Psoas muscle (tissue), 8 donors: ENCODE data around the gene SORBS2. TPM values are rescaled to one million over a fixed set of nuclear protein-coding genes. Genes with fewer than 3 reads are reported as not detected.

ENCODE experiments used
- ATAC-seq, 4 donors: fragments of 200-7000 bp; cut with Tn5 transposase; one replicate each; pipeline ENCODE4 v1.9.1; 2020; ENCODE audit warnings: moderate library complexity in 3 of 4, mild to moderate bottlenecking in 2 of 4
- DNase-seq, 2 donors: peaks; one replicate each; pipeline ENCODE4 v3.0.0-alpha.2; 2020
- H3K27ac ChIP-seq: fragments of 200-600 bp; one replicate; pipeline ENCODE4 v1.8.0; 2022
- H3K27me3 ChIP-seq, 3 donors: fragments of 200-600 bp in 1 of 3; one replicate each; pipeline versions ENCODE4 v1.6.1 to v1.8.0; 2013 to 2022; ENCODE audit warnings: low read length in 2 of 3, mild to moderate bottlenecking in 2 of 3, moderate library complexity in 1 of 3; ENCODE audit not compliant: insufficient read depth in 3 of 3
- H3K36me3 ChIP-seq, 2 donors: fragments of 200-600 bp in 1 of 2; one replicate each; pipeline versions ENCODE4 v1.6.1 to v1.8.0; 2013 to 2022; ENCODE audit warnings: low read depth in 1 of 2, mild to moderate bottlenecking in 1 of 2, moderate library complexity in 1 of 2; ENCODE audit not compliant: insufficient read depth in 1 of 2
- H3K4me1 ChIP-seq: fragments of 200-600 bp; one replicate; pipeline ENCODE4 v1.8.0; 2022
- H3K4me3 ChIP-seq: fragments of 200-600 bp; one replicate; pipeline ENCODE4 v1.8.0; 2022; ENCODE audit warnings: mild to moderate bottlenecking
- H3K9me3 ChIP-seq: fragments of 200-600 bp; one replicate; pipeline ENCODE4 v1.8.0; 2022
- WGBS, 3 donors: extraction: QIAGEN DNeasy Blood & Tissue Kit; methylation state at CpG; one replicate each; pipeline versions ENCODE4 v1.1.6 to v1.1.7; 2013; 5-methylcytosine and 5-hydroxymethylcytosine counted together
- intact Hi-C, 2 donors: fragments of 100-400 bp; cut with DNase I; formaldehyde crosslinking; loops; one replicate each; pipeline versions ENCODE4 v1.11.0 to v1.14.2; 2022
- polyA plus RNA-seq, 3 donors: library from polyadenylated mRNA; stranded (reverse); fragments of 200-250 nt; gene quantifications; one replicate each; pipeline ENCODE4 v1.2.3, GENCODE V29; 2013
- total RNA-seq, 4 donors: library from RNA; stranded (reverse); fragmentation: NEBNext Ultra II Directional in 2 of 4; extraction: Animal tissue kit (Norgen Biotek cat#: 25700) in 2 of 4; gene quantifications; one replicate each; pipeline versions ENCODE4 v1.2.1 to v1.2.4, GENCODE V29; 2021 to 2023
- TF ChIP-seq, protein P1 (sequence below): fragments of 200-600 bp; IDR thresholded peaks from one replicate; pipeline ENCODE4 v1.8.0; 2022; ENCODE audit warnings: antibody characterized with exemption
- donor health status: healthy with polysubstance abuse.
- donor health status: DM: no; HTN: no; CAD: no; lungs with moderate emphysema.
- donor health status: Bipolar disorder and iron deficiency.
- donor health status: healthy.
- donor health status: DM: yes; HTN: yes; CAD: no.
- donor health status: DM: no; HTN: no; CAD: no.
- donor health status: DM: no; HTN: no; CAD: no.
- donor health status: DM: yes; HTN: yes; CAD: no.

The SORBS2 gene
- total and polyA plus RNA-seq, 7 donors = 2.5 to 30.4 (median 7.2) TPM

DNA sequence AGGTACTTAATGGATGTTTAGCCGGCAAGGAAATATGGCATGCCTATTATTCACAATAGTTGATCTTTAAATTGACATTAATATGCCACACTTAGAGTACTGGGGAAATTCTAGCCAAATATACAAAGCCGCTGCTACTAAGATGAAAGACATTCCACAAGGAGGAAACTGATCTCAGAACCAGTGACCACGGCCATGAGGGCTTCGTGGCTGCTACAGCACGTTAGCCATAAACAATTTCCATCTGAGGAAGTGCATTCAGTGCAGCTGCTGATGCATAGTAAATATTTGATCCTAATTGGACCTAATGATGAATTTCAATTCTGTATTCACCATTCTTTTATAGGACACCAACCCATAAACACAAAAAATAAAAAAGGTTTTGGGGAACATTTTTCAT lies 59.1 kb downstream of the SORBS2 start:
- intact Hi-C loops = no loop called here
- H3K27ac ChIP-seq = no peak overlapping the region

DNA sequence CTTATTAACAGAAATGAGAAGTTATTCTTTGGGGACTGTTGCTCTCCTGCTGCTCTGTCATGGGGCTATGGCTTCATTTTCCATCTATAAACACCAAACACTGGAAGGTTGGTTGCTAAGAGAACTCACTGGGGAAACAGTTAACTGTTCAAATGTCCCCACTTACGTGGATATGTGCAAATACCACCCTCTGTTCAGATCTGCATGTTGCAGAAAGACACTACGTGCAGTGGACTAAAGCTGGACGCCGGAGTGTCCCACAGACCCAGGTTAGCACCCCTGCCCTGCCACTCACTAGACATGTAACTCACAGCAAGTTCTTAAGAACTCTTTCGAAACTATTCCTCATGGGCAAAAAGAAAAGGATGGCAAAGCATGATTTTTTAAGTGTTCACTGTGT lies 62.1 kb downstream of the SORBS2 start:
- no peaks in the 10 kb centered on the region for H3K9me3 ChIP-seq
- TF ChIP-seq, protein P1, sequence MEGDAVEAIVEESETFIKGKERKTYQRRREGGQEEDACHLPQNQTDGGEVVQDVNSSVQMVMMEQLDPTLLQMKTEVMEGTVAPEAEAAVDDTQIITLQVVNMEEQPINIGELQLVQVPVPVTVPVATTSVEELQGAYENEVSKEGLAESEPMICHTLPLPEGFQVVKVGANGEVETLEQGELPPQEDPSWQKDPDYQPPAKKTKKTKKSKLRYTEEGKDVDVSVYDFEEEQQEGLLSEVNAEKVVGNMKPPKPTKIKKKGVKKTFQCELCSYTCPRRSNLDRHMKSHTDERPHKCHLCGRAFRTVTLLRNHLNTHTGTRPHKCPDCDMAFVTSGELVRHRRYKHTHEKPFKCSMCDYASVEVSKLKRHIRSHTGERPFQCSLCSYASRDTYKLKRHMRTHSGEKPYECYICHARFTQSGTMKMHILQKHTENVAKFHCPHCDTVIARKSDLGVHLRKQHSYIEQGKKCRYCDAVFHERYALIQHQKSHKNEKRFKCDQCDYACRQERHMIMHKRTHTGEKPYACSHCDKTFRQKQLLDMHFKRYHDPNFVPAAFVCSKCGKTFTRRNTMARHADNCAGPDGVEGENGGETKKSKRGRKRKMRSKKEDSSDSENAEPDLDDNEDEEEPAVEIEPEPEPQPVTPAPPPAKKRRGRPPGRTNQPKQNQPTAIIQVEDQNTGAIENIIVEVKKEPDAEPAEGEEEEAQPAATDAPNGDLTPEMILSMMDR = no peak
- peaks cover 0 to 9% (median 0%) of the 10 kb centered on the region in 3 donors for H3K27me3 ChIP-seq
- WGBS, 3 donors = 80 to 86% (median 83%) methylated on average over 5 of the region's 5 CpGs
- H3K27ac ChIP-seq = no peak overlapping the region
- no peak for DNase-seq
- H3K4me1 ChIP-seq = no peaks in the 10 kb centered on the region
- intact Hi-C loops = no loop called here
- no peaks in the 10 kb centered on the region for H3K36me3 ChIP-seq
- H3K4me3 ChIP-seq = no peak overlapping the region
- ATAC-seq = no peak

More for the DNA sequence above, 59.1 kb downstream of the SORBS2 start:
- Histone ChIP-seq H3K27me3 (peaks cover 0 to 9% (median 0%) of the 10 kb centered on the region in 3 donors), H3K4me1 (no peaks in the 10 kb centered on the region), H3K4me3 (no peak overlapping the region), H3K9me3 (no peaks in the 10 kb centered on the region), H3K36me3 (no peaks in the 10 kb centered on the region)
- WGBS, 3 donors = 45 to 52% (median 49%) methylated on average over 5 of the region's 5 CpGs
- no peak for DNase-seq
- no peak for ATAC-seq
- TF ChIP-seq, protein P1 = no peak

DNA sequence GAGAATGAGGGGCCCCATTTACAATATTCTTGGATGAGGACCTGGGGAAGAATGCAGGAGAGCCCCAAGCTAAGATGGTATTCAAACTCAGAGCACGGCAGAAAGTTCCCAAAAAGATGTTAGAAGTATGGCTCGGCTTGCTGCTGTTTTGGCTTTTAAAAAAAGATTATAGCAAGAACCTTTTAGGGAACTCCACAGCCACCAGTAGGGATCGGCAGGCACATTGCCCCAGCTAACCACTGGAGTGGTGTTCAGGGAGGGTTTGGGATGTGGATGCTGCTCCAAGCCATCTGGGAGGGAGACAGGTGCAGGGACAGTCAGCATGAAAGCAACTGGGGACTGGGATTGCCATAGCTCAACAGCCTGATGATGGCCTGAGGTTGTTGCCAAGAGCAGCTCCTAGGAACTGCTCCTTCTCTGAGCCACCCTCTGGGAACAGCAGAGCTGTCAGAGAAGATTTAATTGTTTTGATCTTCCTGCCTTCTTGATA lies 63.0 kb downstream of the SORBS2 start:
- Histone ChIP-seq H3K4me1 (no peaks in the 10 kb centered on the region), H3K27me3 (peaks cover 0 to 9% (median 0%) of the 10 kb centered on the region in 3 donors), H3K27ac (no peak overlapping the region), H3K36me3 (no peaks in the 10 kb centered on the region), H3K9me3 (no peaks in the 10 kb centered on the region), H3K4me3 (no peak overlapping the region)
- no peak for ATAC-seq
- TF ChIP-seq, protein P1 = no peak
- intact Hi-C loops = no loop called here
- no peak for DNase-seq
- WGBS, 3 donors = 54 to 84% (median 62%) methylated on average over 3 of the region's 3 CpGs

DNA sequence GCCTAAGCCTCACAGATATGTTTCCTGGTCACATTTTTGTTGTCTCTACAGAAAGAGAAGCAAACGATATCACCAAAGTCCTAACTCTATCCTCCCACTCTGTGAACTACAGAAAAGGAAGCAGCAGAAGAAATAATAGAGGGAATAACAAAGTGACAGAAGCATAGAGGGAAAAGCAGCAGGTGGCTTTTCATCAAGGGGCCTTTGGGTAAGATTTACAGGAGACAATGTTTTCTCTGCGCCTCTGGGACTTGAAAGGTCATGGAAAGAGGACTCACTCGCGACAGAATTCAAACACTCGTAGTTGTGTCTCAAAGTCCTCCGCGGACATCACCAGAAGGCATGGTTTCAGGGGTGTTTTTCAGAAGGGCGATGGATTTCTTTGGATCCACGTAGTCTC lies 66.1 kb downstream of the SORBS2 start:
- no peak for ATAC-seq
- TF ChIP-seq, protein P1 = no peak
- H3K27me3 ChIP-seq = no peaks in the 10 kb centered on the region
- WGBS, 3 donors = 75 to 80% (median 77%) methylated on average over 9 of the region's 9 CpGs
- no peaks in the 10 kb centered on the region for H3K4me1 ChIP-seq
- intact Hi-C loops = no loop called here
- no peak overlapping the region for H3K4me3 ChIP-seq
- no peak for DNase-seq
- no peaks in the 10 kb centered on the region for H3K9me3 ChIP-seq
- H3K27ac ChIP-seq = no peak overlapping the region
- H3K36me3 ChIP-seq = no peaks in the 10 kb centered on the region

DNA sequence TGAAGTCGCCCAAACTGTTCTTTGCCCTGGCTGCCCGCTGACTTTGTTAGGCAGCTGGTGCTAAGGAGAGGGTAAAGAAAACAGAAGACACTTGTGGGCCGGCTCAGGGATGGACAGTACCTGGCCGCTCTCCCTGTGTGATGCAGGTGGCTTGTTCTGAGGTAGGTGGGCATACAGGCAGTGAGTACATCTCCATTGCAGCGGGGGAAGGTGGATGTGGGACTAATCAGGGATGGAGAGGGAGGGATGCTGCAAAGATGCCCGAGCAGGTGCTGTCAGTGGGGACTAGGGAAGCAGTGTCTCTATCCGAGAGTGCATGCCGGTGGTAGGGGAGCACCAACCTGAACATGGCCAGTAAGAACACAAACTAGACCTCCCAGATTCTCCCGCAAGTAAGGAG lies 67.0 kb downstream of the SORBS2 start:
- 90 to 94% (median 93%) methylated on average over 9 of the region's 9 CpGs for WGBS, 3 donors
- Histone ChIP-seq H3K27ac (no peak overlapping the region), H3K4me1 (no peaks in the 10 kb centered on the region), H3K36me3 (no peaks in the 10 kb centered on the region), H3K4me3 (no peak overlapping the region), H3K9me3 (no peaks in the 10 kb centered on the region), H3K27me3 (no peaks in the 10 kb centered on the region)
- DNase-seq (no peak), ATAC-seq (no peak)
- TF ChIP-seq, protein P1 = no peak
- intact Hi-C loops = no loop called here
